Measurements from ENCODE around the gene CASQ1.

DNA sequence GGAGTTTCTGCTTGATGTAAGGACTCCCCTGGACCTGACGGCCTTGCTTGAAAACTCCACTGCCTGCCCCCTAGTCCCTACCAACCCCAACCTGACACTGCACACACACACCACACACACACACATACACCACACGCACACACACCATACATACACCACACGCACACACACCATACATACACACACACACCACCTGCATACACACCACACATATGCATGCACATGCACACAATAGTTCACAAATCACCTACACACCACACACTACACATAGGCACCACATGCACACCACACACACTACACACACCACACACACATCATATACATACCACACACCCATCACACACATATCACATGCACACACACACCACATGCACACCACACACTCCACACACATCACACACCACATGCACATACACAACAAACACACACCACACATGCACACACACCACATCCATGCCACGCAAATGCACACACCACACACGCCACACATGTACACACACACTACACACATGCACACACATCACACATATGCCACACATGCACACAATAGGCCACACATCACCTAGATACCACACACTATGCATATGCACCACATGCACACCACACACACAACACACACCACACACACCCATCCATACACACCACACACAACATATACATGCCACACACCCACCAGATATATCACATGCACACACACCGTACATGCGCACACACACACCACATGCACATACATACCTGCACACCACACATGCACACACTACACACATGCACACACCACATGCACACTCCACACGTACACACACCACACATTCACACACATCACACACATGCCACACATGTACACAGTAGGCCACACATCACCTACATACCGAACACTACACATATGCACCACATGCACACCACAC is 3.7 kb downstream of the CASQ1 start:
- TF ChIP-seq, protein P1, sequence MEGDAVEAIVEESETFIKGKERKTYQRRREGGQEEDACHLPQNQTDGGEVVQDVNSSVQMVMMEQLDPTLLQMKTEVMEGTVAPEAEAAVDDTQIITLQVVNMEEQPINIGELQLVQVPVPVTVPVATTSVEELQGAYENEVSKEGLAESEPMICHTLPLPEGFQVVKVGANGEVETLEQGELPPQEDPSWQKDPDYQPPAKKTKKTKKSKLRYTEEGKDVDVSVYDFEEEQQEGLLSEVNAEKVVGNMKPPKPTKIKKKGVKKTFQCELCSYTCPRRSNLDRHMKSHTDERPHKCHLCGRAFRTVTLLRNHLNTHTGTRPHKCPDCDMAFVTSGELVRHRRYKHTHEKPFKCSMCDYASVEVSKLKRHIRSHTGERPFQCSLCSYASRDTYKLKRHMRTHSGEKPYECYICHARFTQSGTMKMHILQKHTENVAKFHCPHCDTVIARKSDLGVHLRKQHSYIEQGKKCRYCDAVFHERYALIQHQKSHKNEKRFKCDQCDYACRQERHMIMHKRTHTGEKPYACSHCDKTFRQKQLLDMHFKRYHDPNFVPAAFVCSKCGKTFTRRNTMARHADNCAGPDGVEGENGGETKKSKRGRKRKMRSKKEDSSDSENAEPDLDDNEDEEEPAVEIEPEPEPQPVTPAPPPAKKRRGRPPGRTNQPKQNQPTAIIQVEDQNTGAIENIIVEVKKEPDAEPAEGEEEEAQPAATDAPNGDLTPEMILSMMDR (IDR thresholded peaks at IDR 0.05): no peak
- no peak for TF ChIP-seq ZFX (IDR thresholded peaks at IDR 0.05; ENCODE audit: borderline replicate concordance)

Measured in 22Rv1 (cell line).